ENCODE data around the gene GRIK4.

GRCh38 chr11:120793150-120793549 lies 281.6 kb downstream of the GRIK4 start:
- TF ChIP-seq, protein P1, sequence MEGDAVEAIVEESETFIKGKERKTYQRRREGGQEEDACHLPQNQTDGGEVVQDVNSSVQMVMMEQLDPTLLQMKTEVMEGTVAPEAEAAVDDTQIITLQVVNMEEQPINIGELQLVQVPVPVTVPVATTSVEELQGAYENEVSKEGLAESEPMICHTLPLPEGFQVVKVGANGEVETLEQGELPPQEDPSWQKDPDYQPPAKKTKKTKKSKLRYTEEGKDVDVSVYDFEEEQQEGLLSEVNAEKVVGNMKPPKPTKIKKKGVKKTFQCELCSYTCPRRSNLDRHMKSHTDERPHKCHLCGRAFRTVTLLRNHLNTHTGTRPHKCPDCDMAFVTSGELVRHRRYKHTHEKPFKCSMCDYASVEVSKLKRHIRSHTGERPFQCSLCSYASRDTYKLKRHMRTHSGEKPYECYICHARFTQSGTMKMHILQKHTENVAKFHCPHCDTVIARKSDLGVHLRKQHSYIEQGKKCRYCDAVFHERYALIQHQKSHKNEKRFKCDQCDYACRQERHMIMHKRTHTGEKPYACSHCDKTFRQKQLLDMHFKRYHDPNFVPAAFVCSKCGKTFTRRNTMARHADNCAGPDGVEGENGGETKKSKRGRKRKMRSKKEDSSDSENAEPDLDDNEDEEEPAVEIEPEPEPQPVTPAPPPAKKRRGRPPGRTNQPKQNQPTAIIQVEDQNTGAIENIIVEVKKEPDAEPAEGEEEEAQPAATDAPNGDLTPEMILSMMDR (IDR thresholded peaks at IDR 0.05; ENCODE audit: low read length), result no peak
- no peak for TF ChIP-seq EZH2 (IDR thresholded peaks at IDR 0.05; ENCODE audit: borderline replicate concordance, low read length)

Data from OCI-LY1 (cell line).